ENCODE results near the gene GRIFIN. TPM values are rescaled to one million over a fixed set of nuclear protein-coding genes. Genes with fewer than 3 reads are reported as not detected.

The GRIFIN gene
- total and polyA plus RNA-seq, 2 experiments from 2014 or later, result not detected

- Histone ChIP-seq H3K4me2 (ENCODE audit: unreplicated experiment) (no peak overlapping the region), H3K27me3 (replicated peaks; ENCODE audit: insufficient read depth) (no peaks in the 10 kb centered on the region), H3K36me3 (ENCODE audit: low read depth) (no peaks in the 10 kb centered on the region), H3K9me2 (ENCODE audit: insufficient read depth) (no peaks in the 10 kb centered on the region), H3K9ac (no peak overlapping the region), H2AFZ (no peak overlapping the region), H4K20me1 (ENCODE audit: insufficient read depth) (no peaks in the 10 kb centered on the region), H3F3A (ENCODE audit: insufficient read depth) (no peaks in the 10 kb centered on the region), H3K27ac (no peak overlapping the region), H3K79me2 (ENCODE audit: insufficient read depth) (no peaks in the 10 kb centered on the region), H3K4me3 (no peak overlapping the region), H3K9me3 (ENCODE audit: low read depth) (no peaks in the 10 kb centered on the region), H3K4me1 (ENCODE audit: insufficient read depth) (peaks cover 13% of the 10 kb centered on the region)
- TF ChIP-seq EZH2 (IDR thresholded peaks at IDR 0.05; ENCODE audit: insufficient read depth, poor library complexity, severe bottlenecking), result no peak
- no peak for TF ChIP-seq EZH2phosphoT487 (IDR thresholded peaks at IDR 0.05; ENCODE audit: insufficient read depth, low read depth)
- no peak for DNase-seq
- in situ Hi-C loops (cut with MboI), result no loop called here
- 37 to 50% methylated on average over 4 of the region's 4 CpGs for WGBS, 2 experiments (ENCODE audit: low coverage in 1 of 2, low lambda C conversion rate in 2 of 2, missing lambda C conversion rate in 2 of 2)
Observed at GRCh38 chr7:2481195-2481594, 5.0 kb upstream of the GRIFIN start.

GRCh38 chr7:2480070-2480408 lies 3.8 kb upstream of the GRIFIN start:
- Histone ChIP-seq H3K4me2 (ENCODE audit: unreplicated experiment) (no peak overlapping the region), H3K27ac (no peak overlapping the region), H3K36me3 (ENCODE audit: low read depth) (no peaks in the 10 kb centered on the region), H3K4me3 (no peak overlapping the region), H3K9me2 (ENCODE audit: insufficient read depth) (no peaks in the 10 kb centered on the region), H3K27me3 (replicated peaks; ENCODE audit: insufficient read depth) (no peaks in the 10 kb centered on the region), H3K4me1 (ENCODE audit: insufficient read depth) (peaks cover 13% of the 10 kb centered on the region), H3K9ac (no peak overlapping the region), H2AFZ (no peak overlapping the region), H3K79me2 (ENCODE audit: insufficient read depth) (no peaks in the 10 kb centered on the region), H3K9me3 (ENCODE audit: low read depth) (no peaks in the 10 kb centered on the region), H4K20me1 (ENCODE audit: insufficient read depth) (no peaks in the 10 kb centered on the region), H3F3A (ENCODE audit: insufficient read depth) (no peaks in the 10 kb centered on the region)
- DNase-seq, result no peak
- in situ Hi-C loops (cut with MboI), result no loop called here
- TF ChIP-seq EZH2 (IDR thresholded peaks at IDR 0.05; ENCODE audit: insufficient read depth, poor library complexity, severe bottlenecking) (no peak), EZH2phosphoT487 (IDR thresholded peaks at IDR 0.05; ENCODE audit: insufficient read depth, low read depth) (no peak)
- 45 to 52% methylated on average over 18 to 21 of the region's 21 CpGs for WGBS, 2 experiments (ENCODE audit: low coverage in 1 of 2, low lambda C conversion rate in 2 of 2, missing lambda C conversion rate in 2 of 2)

GRCh38 chr7:2479276-2480069 lies 3.3 kb upstream of the GRIFIN start:
- H3K27me3 ChIP-seq (replicated peaks; ENCODE audit: insufficient read depth), result no peaks in the 10 kb centered on the region
- no peak overlapping the region for H3K4me3 ChIP-seq
- no peaks in the 10 kb centered on the region for H3F3A ChIP-seq (ENCODE audit: insufficient read depth)
- H3K4me2 ChIP-seq (ENCODE audit: unreplicated experiment), result no peak overlapping the region
- 71 to 72% methylated on average over 16 of the region's 16 CpGs for WGBS, 2 experiments (ENCODE audit: low coverage in 1 of 2, low lambda C conversion rate in 2 of 2, missing lambda C conversion rate in 2 of 2)
- DNase-seq, result no peak
- no peaks in the 10 kb centered on the region for H3K9me2 ChIP-seq (ENCODE audit: insufficient read depth)
- no peak overlapping the region for H3K27ac ChIP-seq
- no peak for TF ChIP-seq EZH2 (IDR thresholded peaks at IDR 0.05; ENCODE audit: insufficient read depth, poor library complexity, severe bottlenecking)
- no peaks in the 10 kb centered on the region for H3K9me3 ChIP-seq (ENCODE audit: low read depth)
- no peaks in the 10 kb centered on the region for H3K79me2 ChIP-seq (ENCODE audit: insufficient read depth)
- H2AFZ ChIP-seq, result no peak overlapping the region
- peaks cover 13% of the 10 kb centered on the region for H3K4me1 ChIP-seq (ENCODE audit: insufficient read depth)
- in situ Hi-C loops (cut with MboI), result no loop called here
- no peaks in the 10 kb centered on the region for H4K20me1 ChIP-seq (ENCODE audit: insufficient read depth)
- no peaks in the 10 kb centered on the region for H3K36me3 ChIP-seq (ENCODE audit: low read depth)
- H3K9ac ChIP-seq, result no peak overlapping the region

GRCh38 chr7:2478800-2479199 lies 2.6 kb upstream of the GRIFIN start:
- H3K4me2 ChIP-seq (ENCODE audit: unreplicated experiment), result peak overlapping the region; percentile 13
- no peak for DNase-seq
- H3K9me2 ChIP-seq (ENCODE audit: insufficient read depth), result no peaks in the 10 kb centered on the region
- peaks cover 13% of the 10 kb centered on the region for H3K4me1 ChIP-seq (ENCODE audit: insufficient read depth)
- no peak overlapping the region for H3K4me3 ChIP-seq
- H3K9ac ChIP-seq, result no peak overlapping the region
- H3K27me3 ChIP-seq (replicated peaks; ENCODE audit: insufficient read depth), result no peaks in the 10 kb centered on the region
- no peaks in the 10 kb centered on the region for H3K79me2 ChIP-seq (ENCODE audit: insufficient read depth)
- WGBS, 2 experiments (ENCODE audit: low coverage in 1 of 2, low lambda C conversion rate in 2 of 2, missing lambda C conversion rate in 2 of 2), result 42 to 47% methylated on average over 17 to 19 of the region's 19 CpGs
- H3K9me3 ChIP-seq (ENCODE audit: low read depth), result no peaks in the 10 kb centered on the region
- no peaks in the 10 kb centered on the region for H4K20me1 ChIP-seq (ENCODE audit: insufficient read depth)
- in situ Hi-C loops (cut with MboI), result no loop called here
- TF ChIP-seq EZH2 (IDR thresholded peaks at IDR 0.05; ENCODE audit: insufficient read depth, poor library complexity, severe bottlenecking), result no peak
- no peak for TF ChIP-seq EZH2phosphoT487 (IDR thresholded peaks at IDR 0.05; ENCODE audit: insufficient read depth, low read depth)
- peak overlapping the region; percentile 60; the same call in 1 of the 2 replicates for H2AFZ ChIP-seq
- no peaks in the 10 kb centered on the region for H3K36me3 ChIP-seq (ENCODE audit: low read depth)
- H3F3A ChIP-seq (ENCODE audit: insufficient read depth), result no peaks in the 10 kb centered on the region
- H3K27ac ChIP-seq, result no peak overlapping the region

All from GM23248 (cell line).